Heart left ventricle (tissue), 16 donors: ENCODE measurements around the gene TGFB1. TPM values are rescaled to one million over a fixed set of nuclear protein-coding genes. Genes with fewer than 3 reads are reported as not detected.

ENCODE experiments used
- ATAC-seq, 4 donors: fragments of 200-7000 bp; cut with Tn5 transposase; one replicate each; pipeline ENCODE4 v1.9.1; 2020 to 2022; ENCODE audit warnings: moderate library complexity in 4 of 4, mild to moderate bottlenecking in 3 of 4, moderate number of reproducible peaks in 1 of 4
- DNase-seq, 5 donors: peaks; one replicate each; pipeline ENCODE4 v3.0.0-alpha.2; 2020
- H3K27ac ChIP-seq, 12 donors: fragments of 200-600 bp; sonication (generic) in 4 of 12; one replicate each; pipeline versions ENCODE4 v1.5.0 to v1.8.0; 2016 to 2022; ENCODE audit warnings: mild to moderate bottlenecking in 2 of 12
- H3K27me3 ChIP-seq, 9 donors: fragments of 200-600 bp; sonication (generic) in 2 of 9; one replicate each; pipeline versions ENCODE4 v1.5.1 to v1.8.0; 2016 to 2022; ENCODE audit warnings: mild to moderate bottlenecking in 3 of 9
- H3K36me3 ChIP-seq, 9 donors: fragments of 200-600 bp; sonication (generic) in 2 of 9; one replicate each; pipeline versions ENCODE4 v1.5.0 to v1.8.0; 2018 to 2022; ENCODE audit warnings: mild to moderate bottlenecking in 2 of 9
- H3K4me1 ChIP-seq, 12 donors: fragments of 200-600 bp; sonication (generic) in 4 of 12; one replicate each; pipeline versions ENCODE4 v1.5.0 to v1.8.0; 2016 to 2022; ENCODE audit warnings: mild to moderate bottlenecking in 3 of 12
- H3K4me3 ChIP-seq, 12 donors: fragments of 200-600 bp; sonication (generic) in 4 of 12; one replicate each; pipeline versions ENCODE4 v1.5.0 to v1.8.0; 2017 to 2022; ENCODE audit warnings: mild to moderate bottlenecking in 9 of 12, moderate library complexity in 4 of 12
- H3K9me3 ChIP-seq, 12 donors: fragments of 200-600 bp; sonication (generic) in 4 of 12; one replicate each; pipeline versions ENCODE4 v1.5.0 to v1.8.0; 2016 to 2022; ENCODE audit warnings: mild to moderate bottlenecking in 1 of 12
- POLR2A ChIP-seq, 2 donors: fragments of 450-650 bp; IDR thresholded peaks; one replicate each; pipeline ENCODE4 v1.6.1; 2017; ENCODE audit warnings: antibody characterized with exemption in 2 of 2, mild to moderate bottlenecking in 2 of 2, moderate library complexity in 2 of 2
- WGBS, 4 donors: extraction: QIAGEN DNeasy Blood & Tissue Kit in 2 of 4; methylation state at CpG; one replicate each; pipeline versions ENCODE4 v1.1.5 to v1.1.7; 2013 to 2018; 5-methylcytosine and 5-hydroxymethylcytosine counted together
- intact Hi-C, 10 donors: fragments of 100-400 bp; cut with DNase I; formaldehyde crosslinking; loops; one replicate each; pipeline versions ENCODE4 v1.11.1 to v1.14.2; 2022
- polyA plus RNA-seq, 2 donors: library from polyadenylated mRNA; stranded (reverse); fragments of 200-250 nt; gene quantifications; one replicate each; pipeline ENCODE4 v1.2.3, GENCODE V29; 2013
- total RNA-seq, 9 donors: library from RNA; depleted of rRNA in 2 of 9; stranded (reverse); fragments of >200 nt in 2 of 9; fragmentation: NEBNext Ultra II Directional in 3 of 9; extraction: Animal tissue kit (Norgen Biotek cat#: 25700) in 3 of 9; gene quantifications; one replicate each; pipeline versions ENCODE4 v1.1.0 to v1.2.4, GENCODE V29; 2016 to 2023
- TF ChIP-seq, protein P1 (sequence below), 12 donors: fragments of 200-600 bp; sonication (generic) in 4 of 12; IDR thresholded peaks; one replicate each; pipeline versions ENCODE4 v1.5.0 to v1.8.0; 2018 to 2022; ENCODE audit warnings: antibody characterized with exemption in 12 of 12, mild to moderate bottlenecking in 5 of 12
- donor health status: ischemic (EF 13 %, LVEDD 7.1; RV severe dilation, severe dysfunction).
- donor health status: healthy with polysubstance abuse.
- donor health status: DM: no; HTN: yes; CAD: no.
- donor health status: DM: no; HTN: no; CAD: no.
- donor health status: ischemic (EF 25% LVEDD 6.9; RV normal size, moderate dysfunction).
- donor health status: ischemic (EF 25% LVEDD 5.7; RV mildly dilated, moderate dysfunction).
- donor health status: healthy.
- donor health status: DM: yes; HTN: yes; CAD: no.
- donor health status: ischemic (EF 35%, LVEDD 5.7; RV mildly dilated, moderate dysfunction).
- donor health status: nonischemic (EF 11% LVEDD 7.7; RV severe dilation, severe dysfunction).
- donor health status: DM: yes; HTN: yes; CAD: no.
- donor health status: PGD.
- donor health status: ischemic (EF 29% LVEDD 5.4; RV normal size, mild dysfunction).
- donor health status: nonischemic (EF 23%, LVEDD 6.1; RV moderate dilation, normal function).

TGFB1 gene
- total and polyA plus RNA-seq, 11 donors, result 9.4 to 68.8 (median 13.9) TPM

- no peaks in the 10 kb centered on the region for H3K27me3 ChIP-seq
- H3K9me3 ChIP-seq, result no peaks in the 10 kb centered on the region
- peak overlapping the region in 1 of 12 donors; percentile 15 for H3K4me3 ChIP-seq
- WGBS, 4 donors, result 65 to 72% (median 69%) methylated on average over 8 of the region's 8 CpGs
- intact Hi-C loops, result loop anchor here in 7 of 10 donors (2.0 to 10.0 kb wide), 10 partner anchors 40 to 330 kb away; partner anchors contain the start of genes DMAC2 (in 2 of the 7) and TGFB1 (in 1 of the 7)
- peak overlapping the region in 9 of 12 donors; percentile 90 to 99 (median 96) for H3K27ac ChIP-seq
- TF ChIP-seq, protein P1, sequence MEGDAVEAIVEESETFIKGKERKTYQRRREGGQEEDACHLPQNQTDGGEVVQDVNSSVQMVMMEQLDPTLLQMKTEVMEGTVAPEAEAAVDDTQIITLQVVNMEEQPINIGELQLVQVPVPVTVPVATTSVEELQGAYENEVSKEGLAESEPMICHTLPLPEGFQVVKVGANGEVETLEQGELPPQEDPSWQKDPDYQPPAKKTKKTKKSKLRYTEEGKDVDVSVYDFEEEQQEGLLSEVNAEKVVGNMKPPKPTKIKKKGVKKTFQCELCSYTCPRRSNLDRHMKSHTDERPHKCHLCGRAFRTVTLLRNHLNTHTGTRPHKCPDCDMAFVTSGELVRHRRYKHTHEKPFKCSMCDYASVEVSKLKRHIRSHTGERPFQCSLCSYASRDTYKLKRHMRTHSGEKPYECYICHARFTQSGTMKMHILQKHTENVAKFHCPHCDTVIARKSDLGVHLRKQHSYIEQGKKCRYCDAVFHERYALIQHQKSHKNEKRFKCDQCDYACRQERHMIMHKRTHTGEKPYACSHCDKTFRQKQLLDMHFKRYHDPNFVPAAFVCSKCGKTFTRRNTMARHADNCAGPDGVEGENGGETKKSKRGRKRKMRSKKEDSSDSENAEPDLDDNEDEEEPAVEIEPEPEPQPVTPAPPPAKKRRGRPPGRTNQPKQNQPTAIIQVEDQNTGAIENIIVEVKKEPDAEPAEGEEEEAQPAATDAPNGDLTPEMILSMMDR (IDR thresholded peaks at IDR 0.05), result no peak
- ATAC-seq, result no peak
- DNase-seq, result no peak
- H3K36me3 ChIP-seq, result peaks cover 2 to 62% (median 59%) of the 10 kb centered on the region in 9 donors
- peaks cover 6 to 81% (median 38%) of the 10 kb centered on the region in 12 donors for H3K4me1 ChIP-seq
These were observed 46.4 kb downstream of the TGFB1 start for GRCh38 chr19:41307090-41307875.

GRCh38 chr19:41305927-41306793 is 47.6 kb downstream of the TGFB1 start:
- H3K27ac ChIP-seq, result peak overlapping the region in 4 of 12 donors; percentile 7 to 98 (median 20)
- H3K4me1 ChIP-seq, result peaks cover 5 to 81% (median 31%) of the 10 kb centered on the region in 12 donors
- intact Hi-C loops, result loop anchor here in 7 of 10 donors (2.0 to 10.0 kb wide), 10 partner anchors 39 to 329 kb away; partner anchors contain the start of genes DMAC2 (in 2 of the 7) and TGFB1 (in 1 of the 7)
- no peak for DNase-seq
- no peaks in the 10 kb centered on the region for H3K9me3 ChIP-seq
- no peak for ATAC-seq
- peaks cover 2 to 69% (median 67%) of the 10 kb centered on the region in 9 donors for H3K36me3 ChIP-seq
- 74 to 81% (median 77%) methylated on average over 11 to 13 of the region's 13 CpGs for WGBS, 4 donors
- H3K27me3 ChIP-seq, result no peaks in the 10 kb centered on the region
- peak overlapping the region in 1 of 12 donors; percentile 8 for H3K4me3 ChIP-seq
- TF ChIP-seq, protein P1 (IDR thresholded peaks at IDR 0.05), result no peak
- no peak for TF ChIP-seq POLR2A (IDR thresholded peaks at IDR 0.05)

- Histone ChIP-seq H3K27me3 (no peaks in the 10 kb centered on the region), H3K27ac (peak overlapping the region in 8 of 12 donors; percentile 8 to 98 (median 26)), H3K36me3 (peaks cover 2 to 82% (median 75%) of the 10 kb centered on the region in 9 donors), H3K9me3 (no peaks in the 10 kb centered on the region), H3K4me1 (peaks cover 3 to 87% (median 36%) of the 10 kb centered on the region in 12 donors), H3K4me3 (no peak overlapping the region)
- intact Hi-C loops, result loop anchor here in 7 of 10 donors (5.0 to 10.0 kb wide), 9 partner anchors 38 to 328 kb away; partner anchors contain the start of genes DMAC2 (in 2 of the 7) and TGFB1 (in 1 of the 7)
- no peak for DNase-seq
- TF ChIP-seq, protein P1 (IDR thresholded peaks at IDR 0.05), result no peak
- 64 to 71% (median 67%) methylated on average over 4 of the region's 4 CpGs for WGBS, 4 donors
- ATAC-seq, result no peak
These were observed 48.8 kb downstream of the TGFB1 start for GRCh38 chr19:41304706-41305483.
